Astrocyte (in vitro differentiated cells and primary cell): ENCODE results near the gene GPR75.

ENCODE experiments used
- EZH2 ChIP-seq: IDR thresholded peaks from 2 replicates; pipeline ENCODE4 v1.6.1; 2012; ENCODE audit warnings: mild to moderate bottlenecking, low read length, inconsistent platforms; ENCODE audit not compliant: insufficient read depth
- TF ChIP-seq, protein P1 (sequence below): IDR thresholded peaks from 2 replicates; pipeline ENCODE4 v1.5.1; 2011; ENCODE audit warnings: low read depth, mild to moderate bottlenecking, inconsistent platforms, low read length, moderate library complexity; ENCODE audit not compliant: insufficient read depth

DNA sequence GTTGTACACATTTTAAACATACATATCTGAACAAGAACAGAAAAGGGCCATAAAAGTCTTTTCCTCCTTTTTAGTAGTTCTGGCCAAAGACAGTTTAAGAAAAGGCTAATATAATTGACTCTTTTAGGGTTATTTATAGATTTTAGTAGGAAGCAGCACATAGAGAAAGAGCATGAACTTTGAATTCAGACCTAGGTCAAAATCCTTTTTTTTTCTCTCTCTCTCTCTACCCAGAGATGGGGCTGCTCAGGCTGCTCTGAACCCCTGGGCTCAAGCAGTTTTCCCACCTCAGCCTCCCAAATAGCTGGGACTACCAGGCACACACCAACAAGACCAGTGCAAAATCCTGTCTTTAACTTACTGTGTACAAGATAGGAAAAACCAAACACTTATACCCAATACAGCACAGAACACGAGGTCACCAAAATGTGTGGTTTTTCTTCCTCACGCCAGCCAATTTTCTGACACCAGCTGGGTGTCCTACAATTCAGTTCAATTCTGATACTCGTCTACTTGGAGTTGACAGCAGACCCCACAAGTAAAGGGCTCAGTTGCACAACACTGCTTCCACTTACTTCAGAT is 40.8 kb downstream of the GPR75 start:
- TF ChIP-seq, protein P1, sequence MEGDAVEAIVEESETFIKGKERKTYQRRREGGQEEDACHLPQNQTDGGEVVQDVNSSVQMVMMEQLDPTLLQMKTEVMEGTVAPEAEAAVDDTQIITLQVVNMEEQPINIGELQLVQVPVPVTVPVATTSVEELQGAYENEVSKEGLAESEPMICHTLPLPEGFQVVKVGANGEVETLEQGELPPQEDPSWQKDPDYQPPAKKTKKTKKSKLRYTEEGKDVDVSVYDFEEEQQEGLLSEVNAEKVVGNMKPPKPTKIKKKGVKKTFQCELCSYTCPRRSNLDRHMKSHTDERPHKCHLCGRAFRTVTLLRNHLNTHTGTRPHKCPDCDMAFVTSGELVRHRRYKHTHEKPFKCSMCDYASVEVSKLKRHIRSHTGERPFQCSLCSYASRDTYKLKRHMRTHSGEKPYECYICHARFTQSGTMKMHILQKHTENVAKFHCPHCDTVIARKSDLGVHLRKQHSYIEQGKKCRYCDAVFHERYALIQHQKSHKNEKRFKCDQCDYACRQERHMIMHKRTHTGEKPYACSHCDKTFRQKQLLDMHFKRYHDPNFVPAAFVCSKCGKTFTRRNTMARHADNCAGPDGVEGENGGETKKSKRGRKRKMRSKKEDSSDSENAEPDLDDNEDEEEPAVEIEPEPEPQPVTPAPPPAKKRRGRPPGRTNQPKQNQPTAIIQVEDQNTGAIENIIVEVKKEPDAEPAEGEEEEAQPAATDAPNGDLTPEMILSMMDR, result no peak
- no peak for TF ChIP-seq EZH2
